ENCODE measurements around the gene CALN1.

DNA sequence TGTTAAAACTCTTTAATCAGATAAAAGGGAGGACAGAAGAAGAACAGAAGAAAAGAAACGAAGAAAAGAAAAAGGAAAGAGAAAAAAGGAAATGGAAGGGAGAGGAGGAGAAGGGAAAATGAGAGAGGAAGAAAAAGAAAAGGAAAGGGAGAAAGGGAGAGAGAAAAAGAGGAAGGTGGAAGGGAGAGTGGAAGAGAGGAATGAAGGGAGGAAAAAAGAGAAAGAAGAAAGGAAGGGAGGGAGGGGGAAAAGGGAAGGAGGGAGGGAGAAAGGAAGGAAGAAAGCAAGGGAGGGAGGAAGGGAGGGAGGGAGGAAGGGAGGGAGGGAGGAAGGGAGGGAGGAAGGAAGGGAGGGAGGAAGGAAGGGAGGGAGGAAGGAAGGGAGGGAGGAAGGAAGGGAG lies 305.7 kb downstream of the CALN1 start:
- no peak for TF ChIP-seq EZH2 (IDR thresholded peaks at IDR 0.05; ENCODE audit: borderline replicate concordance)
- TF ChIP-seq, protein P1, sequence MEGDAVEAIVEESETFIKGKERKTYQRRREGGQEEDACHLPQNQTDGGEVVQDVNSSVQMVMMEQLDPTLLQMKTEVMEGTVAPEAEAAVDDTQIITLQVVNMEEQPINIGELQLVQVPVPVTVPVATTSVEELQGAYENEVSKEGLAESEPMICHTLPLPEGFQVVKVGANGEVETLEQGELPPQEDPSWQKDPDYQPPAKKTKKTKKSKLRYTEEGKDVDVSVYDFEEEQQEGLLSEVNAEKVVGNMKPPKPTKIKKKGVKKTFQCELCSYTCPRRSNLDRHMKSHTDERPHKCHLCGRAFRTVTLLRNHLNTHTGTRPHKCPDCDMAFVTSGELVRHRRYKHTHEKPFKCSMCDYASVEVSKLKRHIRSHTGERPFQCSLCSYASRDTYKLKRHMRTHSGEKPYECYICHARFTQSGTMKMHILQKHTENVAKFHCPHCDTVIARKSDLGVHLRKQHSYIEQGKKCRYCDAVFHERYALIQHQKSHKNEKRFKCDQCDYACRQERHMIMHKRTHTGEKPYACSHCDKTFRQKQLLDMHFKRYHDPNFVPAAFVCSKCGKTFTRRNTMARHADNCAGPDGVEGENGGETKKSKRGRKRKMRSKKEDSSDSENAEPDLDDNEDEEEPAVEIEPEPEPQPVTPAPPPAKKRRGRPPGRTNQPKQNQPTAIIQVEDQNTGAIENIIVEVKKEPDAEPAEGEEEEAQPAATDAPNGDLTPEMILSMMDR (IDR thresholded peaks at IDR 0.05; ENCODE audit: poor library complexity): no peak
- no peak for TF ChIP-seq EZH2phosphoT487 (IDR thresholded peaks at IDR 0.05; ENCODE audit: low read depth, severe bottlenecking, unreplicated experiment)
